Lower leg skin (tissue), 4 donors: Measurements from ENCODE around the gene C19orf44. TPM values are rescaled to one million over a fixed set of nuclear protein-coding genes. Genes with fewer than 3 reads are reported as not detected.
"Not testable (repeated sequence)": the region's sequence is repeated elsewhere in the genome, so short reads cannot be mapped to it uniquely, and the experiment has no call there.

Experiments
- DNase-seq, 2 donors: peaks; one replicate each; pipeline ENCODE4 v3.0.0-alpha.2; 2019; ENCODE audit warnings: low spot score in 2 of 2
- H3K4me3 ChIP-seq: fragments of 200-600 bp; sonication (generic); 2 replicates; pipeline ENCODE4 v1.5.1; 2017; ENCODE audit warnings: mild to moderate bottlenecking, low read depth; ENCODE audit not compliant: poor library complexity, severe bottlenecking
- CTCF ChIP-seq, 3 donors: fragments of 450-650 bp; IDR thresholded peaks; one replicate each; pipeline ENCODE4 v1.5.1; 2016; ENCODE audit warnings: antibody characterized with exemption in 3 of 3, mild to moderate bottlenecking in 3 of 3, moderate library complexity in 2 of 3
- POLR2A ChIP-seq, 2 donors: fragments of 450-650 bp; IDR thresholded peaks; one replicate each; pipeline ENCODE4 v1.6.1; 2016 to 2017; ENCODE audit warnings: antibody characterized with exemption in 2 of 2, mild to moderate bottlenecking in 1 of 2, moderate library complexity in 1 of 2
- WGBS, 2 donors: methylation state at CpG; one replicate each; pipeline ENCODE4 v1.1.5; 2018; 5-methylcytosine and 5-hydroxymethylcytosine counted together
- intact Hi-C: fragments of 100-400 bp; cut with DNase I; formaldehyde crosslinking; loops from one replicate; pipeline ENCODE4 v1.15.0; 2023; ENCODE audit warnings: low total_unique reads
- total RNA-seq, 4 donors: library from RNA; depleted of rRNA; stranded (reverse); fragments of >200 nt; gene quantifications; one replicate each; pipeline ENCODE4 v1.1.0, GENCODE V29; 2016

C19orf44 gene
- total RNA-seq, 4 donors from 2014 or later, result 3.7 to 5.0 (median 4.8) TPM

- DNase-seq, result no peak
- 89 to 91% methylated on average over 5 of the region's 5 CpGs for WGBS, 2 donors
- TF ChIP-seq POLR2A (IDR thresholded peaks at IDR 0.05), result no peak
- no peak for TF ChIP-seq CTCF (IDR thresholded peaks at IDR 0.05)
- no peak overlapping the region for H3K4me3 ChIP-seq
- intact Hi-C loops, result no loop called here
These were observed 12.4 kb downstream of the C19orf44 start for GRCh38 chr19:16508546-16508945.

- peak in 1 of 2 donors; percentile 36 for DNase-seq
- WGBS, 2 donors, result 75 to 79% methylated on average over 28 of the region's 28 CpGs
- intact Hi-C loops, result no loop called here
- TF ChIP-seq CTCF (IDR thresholded peaks at IDR 0.05) (no peak), POLR2A (IDR thresholded peaks at IDR 0.05) (no peak)
- H3K4me3 ChIP-seq, result no peak overlapping the region
These were observed 13.2 kb downstream of the C19orf44 start for GRCh38 chr19:16509141-16510061.

GRCh38 chr19:16512611-16513010 is 16.4 kb downstream of the C19orf44 start:
- WGBS, 2 donors, result 91 to 96% methylated on average over 10 of the region's 10 CpGs
- DNase-seq, intact Hi-C loops, H3K4me3 ChIP-seq: not testable (repeated sequence)

- 86 to 89% methylated on average over 20 to 24 of the region's 24 CpGs for WGBS, 2 donors
- DNase-seq, result no peak
These were observed 18.3 kb downstream of the C19orf44 start for GRCh38 chr19:16514383-16515019.

GRCh38 chr19:16516381-16516780 is 20.2 kb downstream of the C19orf44 start:
- no peak overlapping the region for H3K4me3 ChIP-seq
- TF ChIP-seq CTCF (IDR thresholded peaks at IDR 0.05) (no peak), POLR2A (IDR thresholded peaks at IDR 0.05) (no peak)
- DNase-seq, result no peak
- 69 to 79% methylated on average over 15 of the region's 15 CpGs for whole genome bisulfite sequencing, 2 donors
- intact Hi-C loops, result no loop called here

More at GRCh38 chr19:16514383-16515019, 18.3 kb downstream of the C19orf44 start:
- TF ChIP-seq POLR2A (IDR thresholded peaks at IDR 0.05) (no peak), CTCF (IDR thresholded peaks at IDR 0.05) (no peak)
- intact Hi-C loops, result no loop called here
- H3K4me3 ChIP-seq, result no peak overlapping the region

GRCh38 chr19:16516923-16517610 is 20.9 kb downstream of the C19orf44 start:
- DNase-seq, result no peak
- WGBS, 2 donors, result 83 to 84% methylated on average over 11 to 14 of the region's 14 CpGs
- H3K4me3 ChIP-seq, result no peak overlapping the region

More at GRCh38 chr19:16516923-16517610, 20.9 kb downstream of the C19orf44 start:
- intact Hi-C loops, result no loop called here
- TF ChIP-seq CTCF (IDR thresholded peaks at IDR 0.05) (no peak), POLR2A (IDR thresholded peaks at IDR 0.05) (no peak)
